Measurements from ENCODE around the gene CACNA2D2. TPM values are rescaled to one million over a fixed set of nuclear protein-coding genes. Genes with fewer than 3 reads are reported as not detected.
"Not testable (repeated sequence)": the region's sequence is repeated elsewhere in the genome, so short reads cannot be mapped to it uniquely, and the experiment has no call there.

Gene CACNA2D2
- total RNA-seq, 3 donors from 2014 or later = 0.35 to 0.90 (median 0.58) TPM

DNA sequence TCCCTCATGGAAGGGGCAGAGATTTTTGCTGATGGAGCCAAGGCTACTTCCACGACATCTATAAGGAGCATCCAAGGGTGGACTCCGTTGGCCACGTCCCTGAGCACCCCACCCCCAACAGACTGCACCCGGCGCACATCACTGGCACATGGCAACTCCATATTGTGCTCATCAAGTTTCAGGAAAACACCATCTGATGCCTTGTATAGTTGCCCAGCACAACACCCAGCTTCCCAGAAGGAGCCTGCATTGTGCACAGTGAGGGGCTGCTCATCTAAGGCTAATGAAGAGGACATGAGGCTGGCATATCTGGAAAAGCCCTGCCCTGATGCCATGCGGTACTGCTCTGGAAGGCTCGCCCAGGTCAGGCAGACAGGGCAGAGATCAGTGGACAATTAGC lies 15.0 kb upstream of the CACNA2D2 start:
- H3K9me3 Mint-ChIP-seq = no peaks in the 10 kb centered on the region
- H3K4me3 Mint-ChIP-seq = no peak overlapping the region
- peaks cover 6% of the 10 kb centered on the region for H3K4me1 Mint-ChIP-seq (ENCODE audit: low read depth)
- no peak for ATAC-seq
- no peak for DNase-seq
- H3K36me3 Mint-ChIP-seq (ENCODE audit: insufficient read depth) = no peaks in the 10 kb centered on the region
- no peaks in the 10 kb centered on the region for H3K27me3 Mint-ChIP-seq (ENCODE audit: low read depth)

DNA sequence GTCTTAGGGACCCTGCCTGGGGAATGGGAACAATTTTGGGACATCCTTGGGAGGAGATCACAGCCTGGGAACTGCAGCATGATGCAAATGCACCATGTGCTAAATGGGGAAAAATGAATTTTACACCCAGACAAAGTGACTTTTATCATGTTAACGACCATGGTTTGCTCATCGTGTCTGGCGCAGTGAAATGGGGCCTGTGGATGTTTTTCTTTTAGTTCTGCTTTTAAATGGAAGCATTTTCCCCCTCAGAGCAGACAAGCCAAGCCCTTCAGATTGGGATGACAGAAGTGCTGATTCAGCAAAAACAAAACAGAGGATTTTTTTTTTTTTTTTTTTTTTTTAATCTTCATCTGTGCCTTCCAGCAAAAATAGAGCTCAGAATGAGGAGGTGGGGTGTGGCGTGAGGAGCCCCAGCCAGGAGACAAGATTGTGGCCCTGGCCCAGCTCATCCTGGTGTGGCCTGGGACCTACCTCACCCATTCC lies 14.3 kb upstream of the CACNA2D2 start:
- ATAC-seq = no peak
- no peaks in the 10 kb centered on the region for H3K9me3 Mint-ChIP-seq
- H3K4me1 Mint-ChIP-seq (ENCODE audit: low read depth) = peaks cover 6% of the 10 kb centered on the region
- H3K4me3 Mint-ChIP-seq = no peak overlapping the region
- no peaks in the 10 kb centered on the region for H3K27me3 Mint-ChIP-seq (ENCODE audit: low read depth)
- H3K36me3 Mint-ChIP-seq (ENCODE audit: insufficient read depth) = no peaks in the 10 kb centered on the region
- DNase-seq = no peak

DNA sequence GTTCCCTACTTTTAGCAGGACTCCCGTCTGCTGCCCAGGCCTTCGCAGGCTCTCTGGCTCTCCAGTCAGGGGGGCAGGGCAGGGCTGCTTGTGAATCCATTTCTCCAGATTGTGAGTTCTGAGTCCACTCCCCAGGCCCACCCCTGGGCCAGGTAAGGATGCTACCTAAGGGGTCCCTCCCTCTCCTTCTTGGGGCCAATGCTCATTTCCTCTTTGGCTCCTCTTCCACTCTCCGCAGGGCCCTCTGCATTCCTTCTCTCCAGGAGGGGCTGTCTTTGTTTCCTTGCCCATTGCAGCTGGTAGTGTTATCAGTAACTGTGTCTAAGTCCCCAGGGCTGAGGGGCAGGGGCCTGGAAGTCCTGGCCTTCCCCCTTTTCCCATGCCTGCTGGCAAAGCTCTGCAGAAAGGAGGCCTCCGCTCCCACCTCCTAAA lies 13.0 kb upstream of the CACNA2D2 start:
- Mint-ChIP-seq H3K36me3 (ENCODE audit: insufficient read depth) (no peaks in the 10 kb centered on the region), H3K9me3 (no peaks in the 10 kb centered on the region), H3K4me1 (ENCODE audit: low read depth) (peaks cover 6% of the 10 kb centered on the region), H3K27me3 (ENCODE audit: low read depth) (no peaks in the 10 kb centered on the region), H3K4me3 (no peak overlapping the region)
- DNase-seq (no peak), ATAC-seq (no peak)

DNA sequence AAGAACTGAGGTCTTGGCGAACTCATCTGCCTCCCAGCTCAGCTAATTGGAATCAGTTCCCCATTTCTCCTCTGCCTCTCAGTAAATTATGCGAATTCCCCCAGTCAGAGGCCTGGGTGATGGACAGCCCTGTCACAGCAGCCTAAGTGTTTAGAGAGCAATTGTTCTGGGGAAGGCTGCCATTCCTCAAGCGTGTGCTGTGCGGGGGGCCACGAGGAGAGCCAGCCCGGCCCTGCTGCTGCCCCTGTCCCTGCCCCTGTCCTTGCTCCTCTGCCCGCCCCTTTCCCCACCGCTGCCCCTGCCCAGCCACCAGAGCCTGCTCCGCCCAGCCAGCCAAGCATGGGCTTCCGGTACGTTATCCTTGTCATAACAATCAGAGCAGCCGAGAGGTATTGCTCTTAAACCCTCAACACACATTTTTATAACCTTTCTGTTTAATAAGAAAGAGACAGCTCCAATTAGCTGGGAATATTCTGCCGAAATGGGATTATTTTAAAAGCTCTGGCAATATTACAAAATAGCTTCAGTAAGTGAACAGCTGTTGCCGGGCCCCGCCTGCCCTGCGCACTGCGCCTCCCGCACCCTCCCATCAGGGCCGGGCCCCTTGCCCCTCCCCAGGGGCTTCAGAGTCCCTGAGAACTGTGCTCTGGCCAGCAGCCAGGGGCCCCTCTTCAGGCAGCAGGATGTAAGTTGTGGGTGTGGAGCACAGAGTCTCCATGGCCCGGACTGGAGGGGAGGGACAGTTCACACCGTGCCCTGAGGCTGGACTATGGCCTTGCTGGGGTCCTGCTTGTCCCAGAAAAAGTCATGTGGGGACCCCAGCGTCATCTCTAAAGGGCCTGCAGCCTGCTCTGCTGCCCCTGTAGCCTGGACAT lies 12.4 kb upstream of the CACNA2D2 start:
- ATAC-seq (peak in 1 of 2 donors; percentile 50), DNase-seq (no peak)
- Mint-ChIP-seq H3K4me3 (no peak overlapping the region), H3K4me1 (ENCODE audit: low read depth) (peaks cover 6% of the 10 kb centered on the region), H3K36me3 (ENCODE audit: insufficient read depth) (no peaks in the 10 kb centered on the region), H3K27me3 (ENCODE audit: low read depth) (no peaks in the 10 kb centered on the region), H3K9me3 (no peaks in the 10 kb centered on the region)

DNA sequence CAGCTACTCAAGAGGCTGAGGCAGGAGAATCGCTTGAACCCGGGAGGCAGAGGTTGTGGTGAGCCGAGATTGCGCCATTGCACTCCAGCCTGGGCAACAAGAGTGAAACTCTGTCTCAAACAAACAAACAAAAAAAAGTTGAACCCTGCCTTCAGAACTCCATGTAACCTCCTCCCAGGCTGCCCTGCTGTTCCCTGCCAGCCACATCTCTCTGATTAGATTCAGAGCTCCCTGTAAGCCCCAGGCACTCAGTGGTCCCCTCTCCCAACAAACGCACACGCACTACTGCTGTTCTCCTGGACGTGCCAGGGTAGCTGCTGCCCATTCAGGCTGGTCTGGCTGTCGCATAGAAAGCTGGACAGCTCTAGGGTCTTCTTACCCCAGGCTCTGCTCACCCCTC lies 9.5 kb upstream of the CACNA2D2 start:
- not testable (repeated sequence) for ATAC-seq; DNase-seq; H3K4me1 Mint-ChIP-seq (ENCODE audit: low read depth); H3K4me3 Mint-ChIP-seq; H3K36me3 Mint-ChIP-seq (ENCODE audit: insufficient read depth); H3K9me3 Mint-ChIP-seq; H3K27me3 Mint-ChIP-seq (ENCODE audit: low read depth)

DNA sequence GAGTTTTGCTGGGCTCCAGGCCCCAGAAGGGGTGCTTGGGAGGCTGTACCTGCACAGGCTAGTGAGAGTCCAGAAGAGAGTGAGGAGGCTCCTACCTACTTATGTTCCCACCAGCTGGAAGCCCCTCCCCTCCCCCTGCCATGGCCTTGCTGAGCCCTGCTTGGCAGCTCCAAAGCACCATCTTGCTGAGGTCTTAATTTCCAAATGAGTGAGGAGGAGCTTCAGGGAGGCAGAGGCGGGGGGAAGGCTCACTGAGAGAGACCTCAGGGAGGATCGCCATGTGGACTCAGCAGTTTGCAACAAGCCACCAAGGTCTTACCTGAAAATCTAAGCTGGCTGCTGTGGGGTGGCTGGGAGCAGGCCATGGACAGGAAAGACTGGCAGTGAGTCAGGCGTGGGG lies 8.7 kb upstream of the CACNA2D2 start:
- no peak overlapping the region for H3K4me3 Mint-ChIP-seq
- no peaks in the 10 kb centered on the region for H3K9me3 Mint-ChIP-seq
- H3K4me1 Mint-ChIP-seq (ENCODE audit: low read depth) = peaks cover 4% of the 10 kb centered on the region
- DNase-seq = no peak
- H3K36me3 Mint-ChIP-seq (ENCODE audit: insufficient read depth) = no peaks in the 10 kb centered on the region
- ATAC-seq = no peak
- H3K27me3 Mint-ChIP-seq (ENCODE audit: low read depth) = no peaks in the 10 kb centered on the region

DNA sequence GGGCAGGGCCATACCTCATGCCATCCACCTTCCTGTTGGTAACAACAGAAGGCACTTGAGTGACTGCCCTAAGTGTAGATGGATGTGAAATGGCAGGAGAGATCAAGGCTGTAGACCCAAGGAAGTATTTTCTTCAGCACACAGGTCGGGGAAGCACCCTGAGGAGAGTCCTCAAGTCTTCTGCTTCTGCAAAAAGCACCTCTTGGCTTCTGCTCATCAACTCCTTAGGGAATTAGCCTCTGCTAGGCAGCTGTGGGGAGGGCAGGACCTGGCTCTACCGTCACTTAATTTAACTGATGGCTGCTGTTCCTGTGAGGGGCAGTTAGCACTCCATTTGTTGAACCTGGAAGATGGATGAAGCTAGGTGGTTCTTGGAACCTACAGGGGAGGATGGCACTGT lies 6.9 kb upstream of the CACNA2D2 start:
- no peak overlapping the region for H3K4me3 Mint-ChIP-seq
- H3K4me1 Mint-ChIP-seq (ENCODE audit: low read depth) = no peaks in the 10 kb centered on the region
- no peaks in the 10 kb centered on the region for H3K9me3 Mint-ChIP-seq
- no peak for ATAC-seq
- H3K36me3 Mint-ChIP-seq (ENCODE audit: insufficient read depth) = no peaks in the 10 kb centered on the region
- no peaks in the 10 kb centered on the region for H3K27me3 Mint-ChIP-seq (ENCODE audit: low read depth)
- DNase-seq = no peak

DNA sequence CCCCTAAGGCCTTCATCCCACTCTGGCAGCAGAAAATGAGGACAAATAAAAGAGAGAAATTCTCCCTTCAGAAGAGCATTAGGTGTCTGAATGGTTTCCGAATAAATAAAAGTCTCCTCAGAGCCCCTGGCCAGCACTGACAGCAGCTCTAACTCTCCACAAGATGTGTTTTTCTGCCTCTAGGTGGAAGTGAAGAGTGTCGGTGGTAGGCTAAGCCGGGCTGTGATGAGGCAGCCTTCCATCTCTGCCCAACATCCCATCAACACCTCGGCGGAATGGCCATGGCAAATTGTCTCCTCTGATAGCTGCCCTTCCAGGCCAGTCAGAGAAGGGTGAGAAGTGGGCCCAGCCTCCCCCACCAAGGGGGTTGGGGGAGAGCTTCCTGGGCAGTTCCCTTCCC lies 6.3 kb upstream of the CACNA2D2 start:
- H3K4me1 Mint-ChIP-seq (ENCODE audit: low read depth) = no peaks in the 10 kb centered on the region
- ATAC-seq = no peak

DNA sequence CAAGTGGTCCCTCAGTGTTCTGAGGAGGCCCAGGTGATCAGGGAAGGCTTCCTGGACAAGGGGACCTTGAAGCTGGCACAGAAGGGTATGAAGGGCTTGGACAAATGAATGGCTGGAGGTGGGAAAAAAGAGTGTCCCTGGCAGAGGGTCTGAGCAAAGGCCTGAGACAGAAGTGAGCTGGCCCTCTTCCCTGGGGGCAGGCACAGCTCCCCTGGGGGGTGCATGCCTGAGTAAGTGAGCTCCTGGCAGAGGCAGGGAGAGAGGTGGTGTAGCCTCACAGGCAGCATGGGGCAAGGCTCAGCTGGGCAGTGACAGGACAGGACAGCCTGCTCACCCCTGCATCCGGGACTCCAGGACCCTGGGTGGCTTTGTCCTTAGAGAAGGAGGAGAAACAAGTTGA lies 5.4 kb upstream of the CACNA2D2 start:
- no peak for DNase-seq
- no peaks in the 10 kb centered on the region for H3K4me1 Mint-ChIP-seq (ENCODE audit: low read depth)
- H3K27me3 Mint-ChIP-seq (ENCODE audit: low read depth) = no peaks in the 10 kb centered on the region
- no peaks in the 10 kb centered on the region for H3K9me3 Mint-ChIP-seq
- no peak for ATAC-seq
- no peak overlapping the region for H3K4me3 Mint-ChIP-seq
- H3K36me3 Mint-ChIP-seq (ENCODE audit: insufficient read depth) = no peaks in the 10 kb centered on the region

More for the DNA sequence above, 6.3 kb upstream of the CACNA2D2 start:
- no peaks in the 10 kb centered on the region for H3K36me3 Mint-ChIP-seq (ENCODE audit: insufficient read depth)
- H3K9me3 Mint-ChIP-seq = no peaks in the 10 kb centered on the region
- H3K27me3 Mint-ChIP-seq (ENCODE audit: low read depth) = no peaks in the 10 kb centered on the region
- no peak for DNase-seq
- no peak overlapping the region for H3K4me3 Mint-ChIP-seq

DNA sequence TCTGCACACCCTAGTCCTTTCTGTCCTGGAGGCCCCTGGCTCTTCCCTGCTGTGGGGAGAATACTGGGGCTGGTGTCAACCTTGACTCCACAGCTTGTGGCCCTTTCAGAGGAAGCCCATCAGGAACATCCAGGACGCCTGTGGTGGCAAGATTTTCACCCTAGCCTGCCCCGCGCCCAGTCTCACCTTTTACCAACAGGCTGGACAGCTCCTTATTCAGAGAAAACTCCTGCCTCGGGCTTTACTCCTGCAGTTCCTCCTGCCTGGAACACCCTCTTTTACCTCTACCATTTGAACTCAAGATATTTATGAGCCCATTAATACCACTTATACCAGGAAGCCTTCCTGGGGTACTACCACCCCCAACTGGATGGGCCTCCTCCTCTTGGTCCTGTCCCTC lies 2.7 kb upstream of the CACNA2D2 start:
- ATAC-seq = no peak
- no peak overlapping the region for H3K4me3 Mint-ChIP-seq
- H3K27me3 Mint-ChIP-seq (ENCODE audit: low read depth) = peaks cover 8% of the 10 kb centered on the region
- peaks cover 8% of the 10 kb centered on the region for H3K4me1 Mint-ChIP-seq (ENCODE audit: low read depth)
- no peak for DNase-seq
- H3K9me3 Mint-ChIP-seq = no peaks in the 10 kb centered on the region
- H3K36me3 Mint-ChIP-seq (ENCODE audit: insufficient read depth) = no peaks in the 10 kb centered on the region

DNA sequence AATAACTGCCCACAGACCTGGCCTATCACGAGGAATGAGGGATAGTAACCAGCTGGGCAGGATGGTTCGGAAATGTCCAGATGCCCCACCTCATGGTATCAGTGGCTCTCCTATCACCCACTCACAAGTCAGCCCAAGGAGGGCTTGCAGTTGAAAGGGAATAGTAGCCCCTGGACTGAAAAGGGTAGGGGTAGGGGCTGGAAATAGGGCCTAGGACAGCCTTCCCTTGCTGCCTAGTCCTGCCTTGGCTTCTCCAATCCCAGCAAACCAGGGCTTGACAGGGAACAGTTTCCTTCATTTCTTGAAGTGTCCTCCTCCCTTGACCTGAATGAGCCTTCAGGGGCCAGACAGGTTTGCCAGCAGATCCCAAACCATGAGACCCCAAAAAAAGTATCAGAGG lies 1.2 kb upstream of the CACNA2D2 start:
- Mint-ChIP-seq H3K36me3 (ENCODE audit: insufficient read depth) (no peaks in the 10 kb centered on the region), H3K27me3 (ENCODE audit: low read depth) (peaks cover 14% of the 10 kb centered on the region), H3K4me1 (ENCODE audit: low read depth) (peaks cover 8% of the 10 kb centered on the region), H3K9me3 (no peaks in the 10 kb centered on the region), H3K4me3 (peak overlapping the region; percentile 59)
- DNase-seq (no peak), ATAC-seq (no peak)

DNA sequence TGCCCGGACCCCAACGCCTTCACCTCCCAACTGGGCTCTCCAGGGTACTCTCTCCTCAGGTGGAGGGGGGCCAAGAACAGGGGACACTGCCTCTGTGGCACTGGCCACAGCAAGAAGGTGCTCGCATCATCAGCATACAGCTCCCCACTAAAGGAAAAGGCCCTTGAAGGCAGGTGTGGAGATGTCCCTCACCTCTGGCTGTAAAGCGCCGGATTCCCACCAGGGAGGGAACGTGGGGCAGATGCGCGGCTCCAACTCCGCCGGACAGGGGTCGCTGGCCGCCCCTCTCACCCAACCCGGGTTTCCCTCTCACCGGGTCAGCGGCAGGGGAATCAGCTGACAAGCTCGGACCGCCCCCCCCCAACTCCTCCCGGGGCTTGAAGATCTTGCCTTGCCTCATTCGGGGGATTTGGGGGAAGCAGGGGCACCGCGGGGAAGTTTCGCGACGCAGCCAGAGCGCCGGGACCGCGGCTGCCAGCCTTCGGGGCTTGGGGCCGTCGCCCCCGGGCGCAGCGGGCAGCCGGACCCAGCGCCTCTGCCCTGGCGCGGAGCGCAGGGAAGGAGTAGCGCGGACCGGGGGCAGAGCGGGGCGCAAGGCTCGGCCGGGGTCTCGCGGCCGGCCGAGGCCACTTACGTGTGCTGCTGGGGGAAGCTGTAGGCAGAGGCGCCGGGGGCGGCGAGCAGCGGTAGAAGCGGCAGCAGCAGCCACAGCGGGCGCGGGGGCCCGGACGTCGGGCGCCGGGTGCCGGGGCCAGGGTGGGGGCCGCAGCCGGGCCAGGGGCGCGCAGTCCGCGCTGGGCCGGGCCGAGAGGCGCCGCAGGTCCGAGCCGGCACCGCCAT lies 630 bp downstream of the CACNA2D2 start:
- peaks cover 8% of the 10 kb centered on the region for H3K4me1 Mint-ChIP-seq (ENCODE audit: low read depth)
- H3K4me3 Mint-ChIP-seq = peak overlapping the region; percentile 73
- no peaks in the 10 kb centered on the region for H3K36me3 Mint-ChIP-seq (ENCODE audit: insufficient read depth)
- DNase-seq (no peak), ATAC-seq (peak; percentile 47 to 56)
- H3K27me3 Mint-ChIP-seq (ENCODE audit: low read depth) = peaks cover 22% of the 10 kb centered on the region
- H3K9me3 Mint-ChIP-seq = no peaks in the 10 kb centered on the region

DNA sequence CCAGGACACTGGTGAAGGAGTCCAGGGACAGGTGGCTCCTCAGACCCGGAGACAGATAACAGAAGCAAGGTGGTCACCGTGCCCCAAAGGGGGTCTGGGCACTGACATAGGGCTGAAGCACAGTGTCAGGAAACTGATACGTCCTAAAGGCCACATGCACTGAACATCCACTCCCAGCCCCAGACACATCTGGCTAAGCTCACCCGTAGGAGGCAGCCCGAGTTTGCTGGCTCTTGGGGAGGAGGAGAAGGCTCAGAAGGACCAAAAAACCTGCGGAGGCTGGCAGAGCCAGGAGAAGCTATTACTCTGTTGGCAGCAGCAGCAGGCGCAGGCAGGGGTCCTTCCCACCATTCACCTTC lies 1.2 kb downstream of the CACNA2D2 start:
- Mint-ChIP-seq H3K4me1 (ENCODE audit: low read depth) (peaks cover 8% of the 10 kb centered on the region), H3K36me3 (ENCODE audit: insufficient read depth) (no peaks in the 10 kb centered on the region), H3K4me3 (peak overlapping the region; percentile 73)

DNA sequence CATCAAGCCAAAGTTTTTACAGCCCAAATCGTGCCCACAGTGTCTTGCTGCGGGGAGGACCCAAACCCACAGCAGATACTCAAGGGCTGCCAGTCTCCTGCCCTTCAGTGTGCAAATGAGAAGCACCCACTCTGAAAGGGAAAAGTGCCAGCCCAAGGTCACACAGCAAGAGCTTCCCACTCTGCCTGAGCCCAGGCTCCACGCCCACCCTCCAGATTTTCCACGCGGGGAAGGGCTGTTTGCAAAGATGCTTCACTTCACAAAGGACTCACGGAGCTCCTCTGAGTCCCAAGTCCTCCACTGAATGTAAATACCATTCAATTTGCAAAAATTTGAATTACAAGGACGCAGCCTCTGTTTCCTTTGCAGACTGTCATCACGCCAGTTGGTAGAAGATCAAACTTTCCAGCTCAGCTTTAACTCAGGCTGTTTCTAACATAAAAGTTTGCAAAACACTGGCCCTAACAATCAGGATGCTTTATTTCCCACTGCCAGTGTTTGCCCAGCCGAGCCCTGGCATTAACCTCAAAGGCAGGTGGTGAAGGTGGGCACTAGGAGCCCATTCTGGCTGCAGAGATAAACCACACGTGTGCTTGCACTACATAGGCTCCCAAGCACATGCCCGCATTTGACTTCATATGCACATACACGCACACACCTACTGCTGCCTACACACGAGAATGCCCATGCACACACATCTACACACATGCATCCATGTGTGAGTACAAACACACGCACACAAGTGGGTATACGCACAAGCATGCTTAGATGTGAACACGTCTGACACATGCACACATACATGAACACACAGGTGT lies 7.6 kb downstream of the CACNA2D2 start:
- DNase-seq = no peak
- Mint-ChIP-seq H3K36me3 (ENCODE audit: insufficient read depth) (no peaks in the 10 kb centered on the region), H3K9me3 (no peaks in the 10 kb centered on the region)

More for the DNA sequence above, 1.2 kb downstream of the CACNA2D2 start:
- Mint-ChIP-seq H3K27me3 (ENCODE audit: low read depth) (peaks cover 25% of the 10 kb centered on the region), H3K9me3 (no peaks in the 10 kb centered on the region)
- DNase-seq = no peak
- no peak for ATAC-seq

More for the DNA sequence above, 7.6 kb downstream of the CACNA2D2 start:
- peaks cover 5% of the 10 kb centered on the region for H3K4me1 Mint-ChIP-seq (ENCODE audit: low read depth)
- H3K4me3 Mint-ChIP-seq = no peak overlapping the region
- no peak for ATAC-seq
- H3K27me3 Mint-ChIP-seq (ENCODE audit: low read depth) = peaks cover 14% of the 10 kb centered on the region

Measured in activated T-cell treated with anti-CD3 and anti-CD28 coated beads, Interleukin-2, amount 50 U/mL, for 4 hours (primary cell).